GM13976 (cell line): ENCODE results near the gene CSNK1D.
A peak's percentile ranks its signal among the peaks of the same experiment; 100 is the strongest.

Source experiments
- DNase-seq: peaks from one replicate; pipeline ENCODE4 v3.0.0; 2012; ENCODE audit warnings: low spot score
- CTCF ChIP-seq: IDR thresholded peaks from 2 replicates; pipeline ENCODE4 v1.5.1; 2012; ENCODE audit warnings: borderline replicate concordance, mild to moderate bottlenecking; ENCODE audit not compliant: insufficient read depth; ENCODE audit errors: extremely low read depth, missing control alignments, control extremely low read depth
- in situ Hi-C: fragments of 300-500 bp; cut with MboI; formaldehyde crosslinking; loops from one replicate; pipeline ENCODE4 v1.12.0; 2022; ENCODE audit warnings: low sequenced_read_pairs, mixed read lengths, inconsistent platforms; ENCODE audit not compliant: unreplicated experiment

The CSNK1D gene

GRCh38 chr17:82230609-82231311 lies 42.7 kb downstream of the CSNK1D start:
- in situ Hi-C loops, result no loop called here
- DNase-seq, result peak; percentile 89
- peak; percentile 16 for TF ChIP-seq CTCF

GRCh38 chr17:82229698-82230608 lies 43.5 kb downstream of the CSNK1D start:
- TF ChIP-seq CTCF, result no peak
- DNase-seq, result no peak
- in situ Hi-C loops, result no loop called here

- peak; percentile 95 for DNase-seq
- TF ChIP-seq CTCF, result no peak
- in situ Hi-C loops, result no loop called here
Measured at GRCh38 chr17:82228842-82229697, 44.4 kb downstream of the CSNK1D start, which contains the start of gene SLC16A3. Gene SLC16A3 (plus strand): TSS chr17:82229042. CDS start chr17:82236009, 6,967 bp downstream.

GRCh38 chr17:82228278-82228841 lies 45.1 kb downstream of the CSNK1D start:
- peak; percentile 84 for DNase-seq
- TF ChIP-seq CTCF, result no peak
- in situ Hi-C loops, result no loop called here

- in situ Hi-C loops, result no loop called here
- no peak for TF ChIP-seq CTCF
- DNase-seq, result no peak
Measured at GRCh38 chr17:82227629-82228277, 45.7 kb downstream of the CSNK1D start.
